ENCODE results near the gene ABTB2.

The ABTB2 gene

GRCh38 chr11:34268906-34269430, 88.8 kb downstream of the ABTB2 start:
- intact Hi-C loops (cut with DNase I) = no loop called here
- no peak for DNase-seq

DNA sequence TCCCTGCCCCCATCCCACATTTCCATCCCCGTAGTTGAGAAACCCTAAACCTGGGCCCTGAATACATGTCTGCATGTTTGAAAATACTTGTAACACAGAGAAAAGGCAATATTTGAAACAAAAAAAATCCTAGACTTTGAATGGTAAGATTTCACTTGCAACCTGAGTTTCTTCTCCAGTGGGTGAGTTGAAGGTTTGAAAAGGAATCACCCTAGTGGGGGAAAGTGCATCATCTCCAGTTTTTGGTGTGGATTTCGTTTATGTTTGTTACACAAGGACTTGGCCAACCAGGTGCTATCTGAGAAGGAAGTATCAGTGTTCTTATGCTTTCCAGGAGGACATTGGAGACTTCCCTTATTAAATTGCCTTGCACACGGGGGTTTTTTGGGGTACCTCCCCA, 90.4 kb downstream of the ABTB2 start:
- intact Hi-C loops (cut with DNase I) = no loop called here

GRCh38 chr11:34267013-34267412, 90.8 kb downstream of the ABTB2 start:
- intact Hi-C loops (cut with DNase I) = no loop called here
- DNase-seq = peak; percentile 25 to 89 (median 52)

More for the DNA sequence above, 90.4 kb downstream of the ABTB2 start:
- DNase-seq = no peak

DNA sequence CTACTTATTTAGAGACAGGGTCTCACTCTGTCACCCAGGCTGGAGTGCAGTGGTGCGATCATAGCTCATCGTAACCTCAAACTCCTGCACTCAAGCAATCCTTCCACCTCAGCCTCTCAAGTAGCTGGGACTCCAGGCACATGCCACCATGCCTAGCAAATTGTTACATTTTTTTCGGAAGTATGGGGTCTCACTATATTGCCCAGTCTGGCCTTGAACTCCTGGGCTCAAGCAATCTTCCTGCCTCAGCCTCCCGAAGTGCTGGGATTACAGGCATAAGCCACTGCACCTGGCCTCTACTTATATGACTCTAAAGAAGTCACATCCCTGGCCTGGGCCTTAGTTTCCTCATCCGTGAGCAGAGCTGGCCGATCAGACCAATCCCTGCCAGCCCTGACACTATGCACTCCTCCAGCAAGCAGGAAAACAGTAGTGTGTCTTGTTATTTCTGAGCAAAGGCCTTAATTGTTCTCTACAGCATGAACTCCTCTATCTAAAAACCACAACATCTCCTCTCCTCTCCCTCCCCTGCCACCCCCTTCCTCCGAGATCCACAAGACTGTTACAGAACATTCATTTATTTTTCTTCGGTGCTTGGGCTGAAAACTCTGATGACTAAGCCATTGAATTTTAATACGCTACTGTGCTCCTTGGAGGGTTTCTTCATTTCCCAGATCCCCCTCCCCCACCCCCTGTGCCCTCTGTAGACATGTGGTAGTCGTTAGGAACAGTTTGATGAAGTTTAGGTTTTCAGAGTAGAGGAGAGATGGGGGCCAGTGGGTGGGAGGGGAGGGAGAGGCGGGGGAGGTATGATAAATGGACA, 91.5 kb downstream of the ABTB2 start:
- intact Hi-C loops (cut with DNase I) = no loop called here
- DNase-seq = peak in 6 of 10 donors; percentile 27 to 90 (median 40)

- peak in 1 of 10 donors; percentile 73 for DNase-seq
Observed at GRCh38 chr11:34264303-34265110, 93.3 kb downstream of the ABTB2 start.

GRCh38 chr11:34263441-34264091, 94.2 kb downstream of the ABTB2 start:
- intact Hi-C loops (cut with DNase I) = loop anchor here (2.0 to 5.0 kb wide), 2 partner anchors 76 to 95 kb away; partner anchors contain the start of gene ABTB2
- DNase-seq = peak in 2 of 10 donors; percentile 37 to 84

More at GRCh38 chr11:34264303-34265110, 93.3 kb downstream of the ABTB2 start:
- intact Hi-C loops (cut with DNase I) = loop anchor here (5.0 kb wide), 1 partner anchor 77 kb away; no protein-coding TSS in a partner anchor

- intact Hi-C loops (cut with DNase I) = loop anchor here (2.0 to 5.0 kb wide), 2 partner anchors 75 to 96 kb away; partner anchors contain the start of gene ABTB2
- peak in 3 of 10 donors; percentile 32 to 61 (median 35) for DNase-seq
Observed at GRCh38 chr11:34262531-34263081, 95.2 kb downstream of the ABTB2 start.

DNA sequence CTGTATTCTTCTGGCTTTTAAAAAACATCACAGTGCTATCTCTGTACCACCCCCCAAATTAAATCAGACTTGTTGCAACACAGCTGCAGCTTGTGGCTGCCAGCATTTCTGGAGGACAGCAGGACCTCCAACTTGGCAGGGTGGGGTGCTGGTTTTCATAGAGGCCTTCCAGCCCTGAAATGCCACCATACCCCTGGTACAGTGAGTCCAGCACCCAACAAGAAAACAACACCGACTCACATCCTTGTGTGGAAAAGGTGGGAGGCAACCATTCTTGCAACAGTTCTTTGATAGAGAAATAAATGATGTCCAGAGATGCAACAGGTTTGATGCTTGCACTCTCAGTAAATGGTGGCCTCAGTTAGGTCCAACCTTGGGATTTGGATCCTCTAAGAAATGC, 96.0 kb downstream of the ABTB2 start:
- intact Hi-C loops (cut with DNase I) = loop anchor here (2.0 to 5.0 kb wide), 2 partner anchors 75 to 97 kb away; partner anchors contain the start of gene ABTB2
- DNase-seq = peak in 2 of 10 donors; percentile 29 to 87

DNA sequence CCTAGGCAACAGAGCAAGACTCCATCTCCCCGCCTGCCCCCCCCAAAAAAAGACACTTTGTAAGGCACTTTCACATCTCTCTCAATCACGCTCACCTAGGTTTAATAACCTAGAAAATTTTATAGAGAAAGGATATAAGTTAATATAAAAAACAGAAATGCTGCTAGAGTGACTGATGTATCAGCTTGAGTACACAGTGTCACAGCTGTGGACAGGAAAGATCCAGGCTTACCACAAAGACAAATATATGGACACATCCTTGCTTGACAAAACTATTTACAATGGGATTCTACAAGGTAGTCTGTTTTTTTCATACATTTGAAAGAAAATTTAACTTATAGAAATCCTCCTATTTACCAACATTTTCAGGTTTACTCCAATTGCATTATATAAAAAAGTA, 96.7 kb downstream of the ABTB2 start:
- DNase-seq = no peak
- intact Hi-C loops (cut with DNase I) = loop anchor here (5.0 kb wide), 1 partner anchor 74 kb away; no protein-coding TSS in a partner anchor

DNA sequence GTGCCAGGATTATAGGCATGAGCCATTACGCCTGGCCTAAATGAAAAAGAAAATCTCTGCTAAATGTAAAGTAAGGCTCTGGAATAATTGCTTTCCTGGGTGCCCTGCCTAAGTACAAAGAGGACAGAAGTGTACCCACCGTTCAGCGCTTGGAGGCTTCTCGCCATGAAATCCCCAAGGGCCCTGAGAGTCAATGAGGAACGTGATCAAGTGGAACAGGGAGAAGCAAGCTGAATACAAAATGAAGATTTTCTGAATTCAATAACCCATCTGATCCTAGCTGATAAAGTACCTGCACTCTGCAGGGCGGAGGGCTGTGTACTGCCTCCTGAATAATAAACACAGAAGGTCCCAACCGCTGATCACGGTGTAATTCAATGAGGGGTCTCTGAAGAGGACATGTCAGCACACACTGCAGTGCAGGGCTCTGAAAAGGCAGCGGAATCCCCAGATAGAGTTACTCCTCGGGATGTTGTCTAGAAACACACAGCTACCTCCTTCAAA, 97.7 kb downstream of the ABTB2 start:
- DNase-seq = no peak
- intact Hi-C loops (cut with DNase I) = loop anchor here (5.0 kb wide), 1 partner anchor 73 kb away; no protein-coding TSS in a partner anchor

- intact Hi-C loops (cut with DNase I) = no loop called here
- no peak for DNase-seq
Observed at GRCh38 chr11:34259087-34259486, 98.7 kb downstream of the ABTB2 start.

DNA sequence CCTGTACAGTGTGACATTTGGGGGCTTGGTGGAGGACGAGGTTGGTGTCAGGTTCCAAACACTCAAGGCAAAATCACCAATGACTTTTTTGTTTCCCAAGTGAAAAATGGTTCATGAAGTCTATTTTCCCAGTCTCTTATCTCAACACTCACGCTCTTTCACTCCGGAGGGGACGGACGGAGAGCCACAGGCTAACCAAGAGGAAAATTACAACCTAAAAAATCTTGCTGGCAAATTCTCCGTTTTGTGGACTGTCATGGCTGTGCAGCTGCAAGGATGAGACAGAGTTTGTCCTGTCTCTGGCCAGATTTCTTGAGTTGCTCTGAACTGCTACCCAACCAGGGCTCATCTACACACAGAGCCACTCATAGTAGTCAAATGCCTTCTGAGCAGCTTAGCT, 101.2 kb downstream of the ABTB2 start:
- peak in 1 of 10 donors; percentile 64 for DNase-seq
- intact Hi-C loops (cut with DNase I) = no loop called here

DNA sequence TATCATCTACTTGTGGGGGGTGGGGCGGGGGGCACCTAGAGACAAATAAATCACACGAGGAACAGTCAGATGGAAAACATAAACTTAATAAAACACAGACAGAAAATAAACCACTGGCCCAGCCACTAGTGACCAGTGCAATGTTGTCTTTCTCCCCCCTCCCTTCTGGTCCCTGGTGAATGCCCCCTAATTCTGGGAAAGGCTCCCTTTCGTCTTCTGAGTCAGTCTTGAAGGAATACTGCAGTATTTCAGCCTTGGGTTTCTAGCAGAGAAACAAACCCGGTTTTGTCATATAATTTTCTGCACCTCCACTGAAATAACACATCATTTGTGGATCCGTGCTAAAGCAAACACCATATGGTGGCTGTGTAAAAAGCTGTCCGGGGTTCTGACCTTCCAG, 101.7 kb downstream of the ABTB2 start:
- no peak for DNase-seq
- intact Hi-C loops (cut with DNase I) = no loop called here

GRCh38 chr11:34255101-34255500, 102.7 kb downstream of the ABTB2 start:
- intact Hi-C loops (cut with DNase I) = no loop called here
- no peak for DNase-seq

DNA sequence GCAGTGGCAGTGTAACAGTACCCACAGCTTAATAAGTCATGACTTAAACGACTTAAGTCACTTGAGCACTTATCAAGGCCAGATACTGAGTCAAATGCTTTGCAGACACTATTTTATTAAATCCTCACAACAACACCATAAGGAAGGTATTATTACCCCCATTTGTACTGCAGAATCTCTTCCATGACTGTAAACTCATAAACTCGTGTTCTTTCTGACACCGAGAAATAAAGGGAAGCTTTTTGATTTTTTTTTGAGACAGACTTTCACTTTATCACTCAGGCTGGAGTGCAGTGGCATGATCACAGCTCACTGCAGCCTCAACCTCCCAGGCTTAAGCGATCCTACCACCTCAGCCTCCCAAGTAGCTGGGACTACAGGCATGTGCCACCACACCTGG, 103.8 kb downstream of the ABTB2 start:
- no peak for DNase-seq
- intact Hi-C loops (cut with DNase I) = no loop called here

DNA sequence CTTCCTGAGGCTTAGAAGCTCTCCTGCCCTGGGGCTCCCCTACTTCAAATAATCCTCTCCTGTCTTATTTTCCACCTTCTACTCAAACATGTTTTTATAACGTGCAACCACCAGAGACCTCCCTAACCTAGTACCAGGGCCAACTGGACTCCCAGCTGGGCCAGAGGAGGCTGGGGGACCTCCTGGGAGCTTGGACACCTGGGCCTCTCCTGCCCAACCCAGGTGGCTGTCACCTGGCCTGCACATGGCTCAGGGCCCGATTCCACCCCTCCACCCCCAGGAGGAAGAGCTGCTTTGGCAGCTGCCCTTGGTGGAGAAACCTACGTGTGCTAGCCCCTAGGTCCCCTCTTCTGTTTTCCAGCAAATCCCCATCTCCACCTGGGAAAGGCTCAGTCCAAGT, 105.2 kb downstream of the ABTB2 start:
- intact Hi-C loops (cut with DNase I) = no loop called here
- no peak for DNase-seq

- intact Hi-C loops (cut with DNase I) = no loop called here
- DNase-seq = peak in 1 of 10 donors; percentile 78
Observed at GRCh38 chr11:34252015-34252414, 105.8 kb downstream of the ABTB2 start.

DNA sequence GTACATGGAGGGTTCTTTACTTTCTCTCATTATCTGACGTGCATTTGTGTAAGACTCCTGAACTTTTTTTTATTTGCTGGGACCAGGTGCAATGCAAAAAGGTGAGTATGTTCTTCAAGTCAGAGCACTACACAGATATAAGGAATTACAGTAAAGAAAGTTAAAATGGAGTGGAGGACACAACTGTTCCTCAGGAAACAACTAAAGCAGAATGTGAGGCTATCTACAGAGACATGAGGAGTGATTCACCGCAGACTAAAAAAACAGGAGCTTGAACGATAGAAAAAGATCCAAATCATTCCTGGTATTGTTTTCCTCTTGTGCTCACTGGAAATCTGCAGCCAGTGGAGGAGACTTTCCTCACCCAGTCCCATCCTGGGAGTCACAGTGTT, 106.2 kb downstream of the ABTB2 start:
- no peak for DNase-seq
- intact Hi-C loops (cut with DNase I) = no loop called here

- DNase-seq = peak in 9 of 10 donors; percentile 28 to 88 (median 47)
- intact Hi-C loops (cut with DNase I) = no loop called here
Observed at GRCh38 chr11:34250732-34251588, 106.8 kb downstream of the ABTB2 start.
